Measurements from ENCODE around the gene FBN1.

The FBN1 gene

GRCh38 chr15:48563934-48564333 is 81.6 kb downstream of the FBN1 start:
- TF ChIP-seq CTCF (IDR thresholded peaks at IDR 0.05; ENCODE audit: control extremely low read depth, extremely low read depth, low read depth, missing control alignments), result no peak
- no peak for DNase-seq (ENCODE audit: extremely low spot score)
- POLR2A ChIA-PET, result no interaction called here
- CTCF ChIA-PET, result interaction anchor here (1.4 kb wide), 1 partner anchor 9 kb away, joined by 4 read pairs; no protein-coding TSS in a partner anchor

GRCh38 chr15:48560321-48561051 is 85.0 kb downstream of the FBN1 start:
- POLR2A ChIA-PET, result no interaction called here
- DNase-seq (ENCODE audit: extremely low spot score), result no peak
- TF ChIP-seq CTCF (IDR thresholded peaks at IDR 0.05; ENCODE audit: control extremely low read depth, extremely low read depth, low read depth, missing control alignments), result no peak
- CTCF ChIA-PET, result interaction anchor here (1.0 kb wide), 1 partner anchor 88 kb away, joined by 3 read pairs; no protein-coding TSS in a partner anchor

- CTCF ChIA-PET, result interaction anchor here (0.9 kb wide), 1 partner anchor 303 kb away, joined by 3 read pairs; no protein-coding TSS in a partner anchor
- no peak for DNase-seq (ENCODE audit: extremely low spot score)
- no peak for TF ChIP-seq CTCF (IDR thresholded peaks at IDR 0.05; ENCODE audit: control extremely low read depth, extremely low read depth, low read depth, missing control alignments)
- POLR2A ChIA-PET, result no interaction called here
These were observed 86.2 kb downstream of the FBN1 start for GRCh38 chr15:48559285-48559684.

- no peak for TF ChIP-seq CTCF (IDR thresholded peaks at IDR 0.05; ENCODE audit: control extremely low read depth, extremely low read depth, low read depth, missing control alignments)
- POLR2A ChIA-PET, result no interaction called here
- CTCF ChIA-PET, result interaction anchor here (1.4 kb wide), 1 partner anchor 38 kb away, joined by 3 read pairs; no protein-coding TSS in a partner anchor
- no peak for DNase-seq (ENCODE audit: extremely low spot score)
These were observed 87.3 kb downstream of the FBN1 start for GRCh38 chr15:48558226-48558625.

GRCh38 chr15:48557335-48557734 is 88.2 kb downstream of the FBN1 start:
- DNase-seq (ENCODE audit: extremely low spot score), result no peak
- ChIA-PET POLR2A (no interaction called here), CTCF (interaction anchor here (1.4 kb wide), 1 partner anchor 38 kb away, joined by 3 read pairs; no protein-coding TSS in a partner anchor)
- TF ChIP-seq CTCF (IDR thresholded peaks at IDR 0.05; ENCODE audit: control extremely low read depth, extremely low read depth, low read depth, missing control alignments), result no peak

- DNase-seq (ENCODE audit: extremely low spot score), result no peak
- ChIA-PET POLR2A (no interaction called here), CTCF (interaction anchor here (1.0 to 2.8 kb wide), 4 partner anchors 9 to 25 kb away, joined by 3 to 7 read pairs (median 4); no protein-coding TSS in a partner anchor)
- no peak for TF ChIP-seq CTCF (IDR thresholded peaks at IDR 0.05; ENCODE audit: control extremely low read depth, extremely low read depth, low read depth, missing control alignments)
These were observed 89.2 kb downstream of the FBN1 start for GRCh38 chr15:48556159-48556897.

Measured in GM10248 (cell line).